ENCODE data around the gene AKT3.

Gene AKT3

GRCh38 chr1:243471026-243471685, 378.9 kb downstream of the AKT3 start:
- in situ Hi-C loops (cut with HindIII; ENCODE audit: low pct_ligation_motif_present, low pct_unique_long_range_greater_than_20kb, low sequenced_read_pairs): no loop called here
- DNase-seq: no peak

DNA sequence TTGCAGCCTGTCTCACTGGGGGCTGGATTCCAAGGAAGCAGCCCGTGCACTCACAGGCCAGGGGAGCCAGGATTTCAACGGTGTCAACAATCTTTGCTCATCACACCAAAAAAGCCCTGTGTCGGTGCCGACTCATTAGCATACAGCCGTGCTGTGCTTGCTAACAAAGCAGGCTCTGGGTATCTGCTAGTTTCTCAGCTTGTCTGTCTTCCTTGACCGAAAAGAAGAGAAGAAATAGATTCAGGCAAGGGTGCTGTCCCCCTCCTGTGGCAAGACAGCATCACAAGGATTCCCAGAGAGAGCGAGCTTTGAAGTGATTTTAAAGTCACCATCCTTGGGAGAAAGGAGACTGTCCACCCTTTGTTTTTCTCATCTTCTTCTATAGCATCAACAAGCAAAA, 379.5 kb downstream of the AKT3 start:
- DNase-seq: no peak
- in situ Hi-C loops (cut with HindIII; ENCODE audit: low pct_ligation_motif_present, low pct_unique_long_range_greater_than_20kb, low sequenced_read_pairs): no loop called here

DNA sequence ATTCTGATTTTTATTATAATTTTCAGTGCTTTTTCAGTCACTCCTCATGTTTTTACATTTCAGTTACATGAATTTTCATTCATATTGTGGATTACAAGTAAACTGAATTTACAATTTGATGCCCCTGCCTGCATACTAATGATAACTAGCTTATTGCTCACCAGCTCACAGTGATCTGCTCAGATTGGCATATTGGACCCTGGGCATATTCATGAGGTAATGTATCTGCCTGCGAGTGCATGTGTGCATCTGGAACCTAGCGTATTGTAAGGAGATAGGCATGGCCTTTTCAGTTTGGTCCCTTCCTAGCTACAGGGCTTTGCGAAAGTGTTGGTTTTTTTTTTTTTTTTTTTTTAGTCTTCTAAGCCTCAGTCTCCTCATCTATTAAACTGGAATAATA, 380.5 kb downstream of the AKT3 start:
- DNase-seq: no peak
- in situ Hi-C loops (cut with HindIII; ENCODE audit: low pct_ligation_motif_present, low pct_unique_long_range_greater_than_20kb, low sequenced_read_pairs): no loop called here

DNA sequence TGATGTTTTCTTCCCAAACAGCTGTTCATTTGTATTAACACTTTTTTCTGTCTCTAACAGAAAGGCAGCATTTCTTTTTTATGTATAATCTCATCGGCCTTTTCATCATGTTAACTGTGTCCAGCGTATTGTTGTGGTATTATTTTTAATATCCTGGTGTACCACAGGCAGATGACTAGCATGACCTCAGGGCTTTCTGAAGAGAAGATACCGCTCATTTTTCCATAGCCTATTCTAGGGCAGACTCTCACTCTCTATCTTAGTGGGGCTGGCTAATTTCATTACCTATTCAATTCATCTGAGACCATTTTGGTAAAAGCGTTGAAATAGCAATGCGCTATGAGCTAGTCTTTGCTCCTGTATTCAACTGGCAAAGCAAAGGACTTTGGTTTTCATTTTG, 384.3 kb downstream of the AKT3 start:
- in situ Hi-C loops (cut with HindIII; ENCODE audit: low pct_ligation_motif_present, low pct_unique_long_range_greater_than_20kb, low sequenced_read_pairs): no loop called here
- no peak for DNase-seq

- in situ Hi-C loops (cut with HindIII; ENCODE audit: low pct_ligation_motif_present, low pct_unique_long_range_greater_than_20kb, low sequenced_read_pairs): no loop called here
- no peak for DNase-seq
These were observed 385.0 kb downstream of the AKT3 start for GRCh38 chr1:243465081-243465480.

DNA sequence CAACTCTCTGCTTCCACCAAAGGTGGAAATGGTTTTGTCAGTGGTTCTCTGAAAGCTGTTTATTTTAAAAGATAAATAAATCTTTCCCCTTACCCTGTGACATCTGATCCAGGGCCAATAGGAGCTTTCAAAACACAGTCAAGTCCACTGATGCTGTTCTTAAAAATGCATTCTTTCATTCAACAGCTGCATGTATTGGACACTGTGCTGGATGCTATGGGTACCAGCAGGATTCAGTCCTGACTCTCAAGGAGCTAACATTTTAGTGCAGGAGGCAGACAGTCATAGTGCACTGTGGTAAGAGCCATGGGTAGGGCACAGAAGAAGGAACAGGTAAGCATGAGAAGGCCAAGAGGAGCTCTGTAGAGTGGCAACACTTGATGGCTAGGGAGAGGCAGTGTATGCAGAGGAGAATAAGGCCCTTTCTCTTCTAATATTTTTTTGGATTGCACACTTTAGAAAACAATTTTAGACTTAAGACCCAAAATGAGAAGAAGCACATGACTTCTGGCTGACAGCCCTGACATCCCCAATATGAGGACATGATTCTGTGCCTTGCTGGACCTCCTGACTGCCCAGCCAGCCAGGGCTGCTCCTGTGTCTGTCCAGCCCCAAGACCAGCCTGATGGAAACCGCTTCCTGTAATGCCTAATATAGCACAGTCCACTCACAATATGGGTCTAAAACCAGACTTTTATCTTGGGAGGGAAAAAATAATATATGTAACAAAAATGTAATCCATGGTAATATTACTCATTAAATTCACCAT, 386.9 kb downstream of the AKT3 start:
- in situ Hi-C loops (cut with HindIII; ENCODE audit: low pct_ligation_motif_present, low pct_unique_long_range_greater_than_20kb, low sequenced_read_pairs): no loop called here

DNA sequence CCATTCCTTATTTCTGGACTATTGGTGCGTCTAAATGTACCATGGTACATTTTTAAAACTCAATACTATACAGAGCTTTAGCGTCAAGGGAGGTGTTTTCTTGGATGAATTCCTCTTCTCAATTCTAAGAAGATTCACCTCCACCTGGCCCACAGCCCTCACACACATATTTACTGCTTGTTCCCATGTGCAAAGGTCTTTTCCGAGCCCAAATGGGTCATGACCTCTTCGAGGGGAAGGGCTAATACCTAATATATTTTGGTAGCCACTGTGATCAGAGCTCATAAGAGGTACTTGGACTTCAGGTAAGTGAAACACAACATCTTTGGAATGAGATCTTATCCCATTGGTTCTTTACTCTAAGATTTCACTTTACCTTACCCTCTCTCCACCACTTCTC, 388.3 kb downstream of the AKT3 start:
- DNase-seq: no peak

More for the DNA sequence above, 386.9 kb downstream of the AKT3 start:
- no peak for DNase-seq

DNA sequence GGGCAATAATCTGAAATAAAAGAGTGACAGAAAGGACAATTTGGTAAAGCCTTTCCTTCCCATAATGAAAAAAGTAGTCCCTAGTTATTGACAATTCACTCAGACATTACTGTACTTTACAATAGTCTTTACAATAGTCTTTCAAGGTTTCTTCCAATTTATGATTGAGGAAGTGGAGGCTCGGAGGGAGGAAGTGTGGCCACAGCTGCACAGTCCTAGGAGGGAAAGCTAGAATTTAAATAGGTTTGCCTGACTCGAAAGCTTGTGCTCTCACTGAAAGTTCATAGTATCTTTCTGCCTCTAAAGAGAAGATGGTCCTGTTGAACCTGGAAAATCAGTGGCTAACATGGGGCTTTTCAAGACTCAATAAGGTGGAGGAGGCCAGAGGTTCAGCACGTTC, 391.0 kb downstream of the AKT3 start:
- DNase-seq: no peak
- in situ Hi-C loops (cut with HindIII; ENCODE audit: low pct_ligation_motif_present, low pct_unique_long_range_greater_than_20kb, low sequenced_read_pairs): no loop called here

More for the DNA sequence above, 388.3 kb downstream of the AKT3 start:
- in situ Hi-C loops (cut with HindIII; ENCODE audit: low pct_ligation_motif_present, low pct_unique_long_range_greater_than_20kb, low sequenced_read_pairs): no loop called here

- no peak for DNase-seq
These were observed 392.6 kb downstream of the AKT3 start for GRCh38 chr1:243457363-243457982.

DNA sequence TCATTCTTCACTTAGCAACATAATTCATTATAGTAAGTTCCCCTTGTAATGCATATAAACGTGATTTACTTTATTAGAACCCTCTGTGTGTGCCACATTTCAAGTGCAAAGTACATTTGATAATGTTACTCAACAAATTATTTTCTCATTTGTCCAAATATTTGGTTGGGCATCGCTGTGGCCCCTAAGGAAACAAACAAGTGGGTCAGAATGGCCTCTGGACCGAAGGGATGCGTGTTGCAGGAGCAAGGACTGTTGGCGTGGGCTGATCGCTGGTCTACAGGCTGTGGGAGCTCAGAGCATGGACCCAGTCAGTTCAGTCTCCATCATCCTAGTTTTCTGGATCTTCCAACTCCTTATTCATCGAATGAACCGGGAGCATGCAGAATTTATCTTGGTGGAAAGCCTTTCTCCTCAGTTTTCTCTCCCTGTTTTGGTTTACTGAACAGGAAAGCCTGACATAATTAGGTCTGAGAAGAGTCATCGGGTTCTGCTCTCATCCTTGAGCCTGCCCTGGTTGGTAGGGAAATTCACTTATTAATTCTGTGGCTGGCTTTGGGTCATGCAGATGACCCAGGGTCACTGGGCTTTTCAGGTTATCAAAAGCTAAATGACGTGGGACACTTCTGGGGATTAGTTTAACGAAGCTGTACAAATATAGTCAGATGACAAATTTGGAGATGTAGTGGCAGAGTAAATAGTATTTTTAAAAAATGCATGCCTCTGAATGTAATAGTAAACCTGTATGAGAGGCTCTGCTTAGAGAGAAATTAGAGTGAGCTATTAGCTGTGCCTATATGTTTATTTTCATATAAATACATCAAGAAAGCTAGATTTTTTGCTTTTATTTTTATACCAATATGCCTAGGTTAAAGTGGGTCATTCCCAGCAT, 394.0 kb downstream of the AKT3 start:
- in situ Hi-C loops (cut with HindIII; ENCODE audit: low pct_ligation_motif_present, low pct_unique_long_range_greater_than_20kb, low sequenced_read_pairs): no loop called here
- DNase-seq: no peak

More at GRCh38 chr1:243457363-243457982, 392.6 kb downstream of the AKT3 start:
- in situ Hi-C loops (cut with HindIII; ENCODE audit: low pct_ligation_motif_present, low pct_unique_long_range_greater_than_20kb, low sequenced_read_pairs): no loop called here

- DNase-seq: no peak
- in situ Hi-C loops (cut with HindIII; ENCODE audit: low pct_ligation_motif_present, low pct_unique_long_range_greater_than_20kb, low sequenced_read_pairs): no loop called here
These were observed 395.6 kb downstream of the AKT3 start for GRCh38 chr1:243454328-243454997.

GRCh38 chr1:243452092-243452491, 398.0 kb downstream of the AKT3 start:
- DNase-seq: no peak
- in situ Hi-C loops (cut with HindIII; ENCODE audit: low pct_ligation_motif_present, low pct_unique_long_range_greater_than_20kb, low sequenced_read_pairs): no loop called here

DNA sequence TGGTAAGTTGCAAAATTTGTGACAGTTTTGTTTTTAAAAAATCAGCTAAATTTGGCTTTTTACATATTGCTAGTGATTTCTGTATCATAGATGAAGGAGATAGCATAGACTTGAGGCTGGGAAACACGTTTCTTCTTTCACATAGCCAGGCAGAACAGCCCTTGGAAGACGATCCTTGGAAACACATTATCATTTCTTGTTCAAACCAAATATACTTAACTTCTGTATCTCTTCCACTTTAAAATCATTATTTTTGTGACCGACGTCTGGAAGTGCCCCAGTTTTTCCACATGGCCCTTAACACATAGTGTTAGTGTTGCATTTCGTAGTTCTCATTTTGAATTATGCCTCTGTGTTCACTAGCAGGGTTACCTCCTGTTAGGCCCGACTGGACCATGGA, 400.7 kb downstream of the AKT3 start:
- DNase-seq: no peak
- in situ Hi-C loops (cut with HindIII; ENCODE audit: low pct_ligation_motif_present, low pct_unique_long_range_greater_than_20kb, low sequenced_read_pairs): no loop called here

DNA sequence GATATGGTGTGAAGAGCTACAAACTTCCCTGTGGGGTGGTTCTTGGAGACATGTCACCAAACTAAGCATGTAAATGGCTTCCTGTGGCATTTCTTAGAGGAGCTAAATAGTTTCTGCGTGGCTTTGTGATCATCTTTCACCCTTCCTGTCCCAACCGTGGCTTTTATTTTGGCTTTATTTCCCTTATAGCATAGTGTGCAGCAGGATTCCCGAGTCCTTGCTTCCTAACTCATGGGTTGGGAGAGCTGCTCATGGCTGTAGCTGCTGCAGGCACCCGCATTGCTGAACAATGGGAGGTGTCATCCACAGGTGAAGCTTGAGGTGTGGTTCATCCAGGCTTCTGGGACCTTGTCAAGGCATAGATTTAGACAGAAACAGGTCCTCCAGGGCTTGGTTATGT, 402.2 kb downstream of the AKT3 start:
- in situ Hi-C loops (cut with HindIII; ENCODE audit: low pct_ligation_motif_present, low pct_unique_long_range_greater_than_20kb, low sequenced_read_pairs): no loop called here
- DNase-seq: no peak

GRCh38 chr1:243447347-243447746, 402.7 kb downstream of the AKT3 start:
- DNase-seq: no peak

GRCh38 chr1:243443557-243443956, 406.5 kb downstream of the AKT3 start:
- DNase-seq: no peak
- in situ Hi-C loops (cut with HindIII; ENCODE audit: low pct_ligation_motif_present, low pct_unique_long_range_greater_than_20kb, low sequenced_read_pairs): no loop called here

More at GRCh38 chr1:243447347-243447746, 402.7 kb downstream of the AKT3 start:
- in situ Hi-C loops (cut with HindIII; ENCODE audit: low pct_ligation_motif_present, low pct_unique_long_range_greater_than_20kb, low sequenced_read_pairs): no loop called here

DNA sequence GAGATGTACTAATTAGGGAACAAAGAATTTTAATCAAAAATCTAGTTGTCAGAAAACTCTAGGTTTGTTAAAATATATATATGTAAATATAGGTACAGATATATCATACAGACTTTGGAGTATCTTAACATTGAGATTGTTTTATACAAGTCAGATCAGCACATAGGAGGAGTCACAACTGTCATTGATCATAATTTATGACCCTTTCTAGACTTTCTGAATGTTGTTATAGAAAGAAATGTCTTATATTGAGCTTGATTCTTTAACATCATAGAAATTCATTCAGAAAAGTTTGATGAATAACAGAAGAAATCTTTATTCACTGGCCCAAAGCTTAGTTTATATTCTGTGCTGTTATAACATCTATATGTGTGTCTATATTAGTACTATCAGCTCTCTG, 408.4 kb downstream of the AKT3 start:
- no peak for DNase-seq
- in situ Hi-C loops (cut with HindIII; ENCODE audit: low pct_ligation_motif_present, low pct_unique_long_range_greater_than_20kb, low sequenced_read_pairs): no loop called here

DNA sequence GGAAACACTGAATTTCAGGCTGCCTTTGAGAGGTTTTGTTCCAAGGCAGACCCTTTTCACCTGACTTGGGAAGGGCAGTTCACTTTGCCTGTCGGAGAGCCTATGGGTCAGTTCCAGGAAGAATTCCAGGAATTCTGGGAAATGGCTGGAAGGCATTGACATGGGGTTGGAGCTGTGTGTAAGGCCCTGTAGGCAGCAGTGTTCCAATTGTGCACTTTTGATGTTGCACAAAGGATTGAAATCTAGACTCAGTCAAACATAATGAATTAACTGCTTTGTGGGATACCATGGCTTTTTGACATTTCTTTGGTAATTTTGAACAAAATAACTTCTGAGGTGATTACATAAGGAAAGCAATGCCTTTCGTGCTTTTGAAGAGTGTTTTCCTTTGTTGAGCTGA, 409.6 kb downstream of the AKT3 start:
- in situ Hi-C loops (cut with HindIII; ENCODE audit: low pct_ligation_motif_present, low pct_unique_long_range_greater_than_20kb, low sequenced_read_pairs): no loop called here
- no peak for DNase-seq

Measured in ACHN (cell line).